HEK293 (cell line): ENCODE data around the gene GALE.
A peak's percentile ranks its signal among the peaks of the same experiment; 100 is the strongest.

Experiments
- GLI2 ChIP-seq: fragments of 450-650 bp; formaldehyde crosslinking; IDR thresholded peaks from 2 replicates; pipeline ENCODE4; 2017; ENCODE audit warnings: missing biosample characterization, missing genetic modification characterization, low read depth, borderline replicate concordance
- HOXA7 ChIP-seq: sonication (generic); formaldehyde crosslinking; IDR thresholded peaks from 2 replicates; pipeline ENCODE4 v1.8.1; 2022; ENCODE audit warnings: missing genetic modification reagents, borderline replicate concordance
- KLF1 ChIP-seq: fragments of 450-650 bp; formaldehyde crosslinking; IDR thresholded peaks from 2 replicates; pipeline ENCODE4 v1.5.1; 2016; ENCODE audit warnings: missing biosample characterization, missing genetic modification characterization
- PATZ1 ChIP-seq: fragments of 450-650 bp; formaldehyde crosslinking; IDR thresholded peaks from 2 replicates; pipeline ENCODE4 v1.5.1; 2016; ENCODE audit warnings: missing biosample characterization, missing genetic modification characterization
- PRDM1 ChIP-seq: fragments of 450-650 bp; formaldehyde crosslinking; IDR thresholded peaks from 2 replicates; pipeline ENCODE4; 2016; ENCODE audit warnings: missing biosample characterization, missing genetic modification characterization
- REST ChIP-seq: fragments of 450-650 bp; formaldehyde crosslinking; IDR thresholded peaks from 2 replicates; pipeline ENCODE4 v1.5.1; 2016; ENCODE audit warnings: missing biosample characterization, missing genetic modification characterization
- TRIM28 ChIP-seq: IDR thresholded peaks from 2 replicates; pipeline ENCODE4 v1.6.1; 2011; ENCODE audit warnings: low read length, control low read depth, borderline replicate concordance
- ZNF146 ChIP-seq: fragments of 450-650 bp; formaldehyde crosslinking; IDR thresholded peaks from 2 replicates; pipeline ENCODE4 v1.5.1; 2016; ENCODE audit warnings: missing biosample characterization, missing genetic modification characterization
- ZNF221 ChIP-seq: fragments of 450-650 bp; formaldehyde crosslinking; IDR thresholded peaks from 2 replicates; pipeline ENCODE4 v1.5.1; 2017; ENCODE audit warnings: missing biosample characterization, missing genetic modification characterization, borderline replicate concordance
- ZNF223 ChIP-seq: fragments of 450-650 bp; formaldehyde crosslinking; IDR thresholded peaks from 2 replicates; pipeline ENCODE4 v1.5.1; 2016; ENCODE audit warnings: missing biosample characterization, missing genetic modification characterization
- ZNF335 ChIP-seq: fragments of 450-650 bp; formaldehyde crosslinking; conservative IDR thresholded peaks from 2 replicates; pipeline ENCODE4 v1.5.1; 2016; ENCODE audit warnings: missing biosample characterization, missing genetic modification characterization
- ZNF354C ChIP-seq: fragments of 450-650 bp; formaldehyde crosslinking; IDR thresholded peaks from 2 replicates; pipeline ENCODE4 v1.5.1; 2016; ENCODE audit warnings: missing biosample characterization, missing genetic modification characterization, low read depth, borderline replicate concordance
- ZNF394 ChIP-seq: fragments of 450-650 bp; formaldehyde crosslinking; IDR thresholded peaks from 2 replicates; pipeline ENCODE4 v1.5.1; 2016; ENCODE audit warnings: missing biosample characterization, missing genetic modification characterization, mild to moderate bottlenecking, moderate library complexity, borderline replicate concordance
- ZNF473 ChIP-seq: fragments of 450-650 bp; formaldehyde crosslinking; IDR thresholded peaks from 2 replicates; pipeline ENCODE4 v1.5.1; 2017; ENCODE audit warnings: missing biosample characterization, missing genetic modification characterization
- ZNF571 ChIP-seq: fragments of 450-650 bp; formaldehyde crosslinking; IDR thresholded peaks from 2 replicates; pipeline ENCODE4 v1.5.0; 2017; ENCODE audit warnings: missing biosample characterization, missing genetic modification characterization
- ZNF626 ChIP-seq: fragments of 450-650 bp; sonication (Bioruptor Pico); formaldehyde crosslinking; IDR thresholded peaks from 2 replicates; pipeline ENCODE4 v1.5.1; 2018; ENCODE audit warnings: missing biosample characterization, missing genetic modification characterization, inconsistent platforms
- ZNF639 ChIP-seq: fragments of 450-650 bp; formaldehyde crosslinking; IDR thresholded peaks from 2 replicates; pipeline ENCODE4 v1.5.1; 2016; ENCODE audit warnings: missing biosample characterization, missing genetic modification characterization
- ZNF670 ChIP-seq: fragments of 450-650 bp; formaldehyde crosslinking; IDR thresholded peaks from 2 replicates; pipeline ENCODE4 v1.5.1; 2016; ENCODE audit warnings: missing biosample characterization, missing genetic modification characterization, low read depth
- ZNF707 ChIP-seq: fragments of 450-650 bp; formaldehyde crosslinking; IDR thresholded peaks from 2 replicates; pipeline ENCODE4 v1.5.1; 2016; ENCODE audit warnings: missing biosample characterization, missing genetic modification characterization
- ZNF777 ChIP-seq: fragments of 450-650 bp; formaldehyde crosslinking; IDR thresholded peaks from 2 replicates; pipeline ENCODE4 v1.5.1; 2017; ENCODE audit warnings: missing biosample characterization, missing genetic modification characterization, borderline replicate concordance
- TF ChIP-seq, protein P1 (sequence below): fragments of 450-650 bp; formaldehyde crosslinking; IDR thresholded peaks from 2 replicates; pipeline ENCODE4 v1.5.1; 2016; ENCODE audit warnings: missing biosample characterization, missing genetic modification characterization
- TF ChIP-seq, protein P2 (sequence below): fragments of 450-650 bp; formaldehyde crosslinking; IDR thresholded peaks from 2 replicates; pipeline ENCODE4 v1.5.1; 2016; ENCODE audit warnings: missing biosample characterization, missing genetic modification characterization
- TF ChIP-seq, protein P3 (sequence below): fragments of 450-650 bp; formaldehyde crosslinking; IDR thresholded peaks from 2 replicates; pipeline ENCODE4 v1.5.1; 2016; ENCODE audit warnings: missing biosample characterization, missing genetic modification characterization
- TF ChIP-seq, protein P4 (sequence below): fragments of 450-650 bp; formaldehyde crosslinking; IDR thresholded peaks from 2 replicates; pipeline ENCODE4 v1.5.1; 2016; ENCODE audit warnings: missing biosample characterization, missing genetic modification characterization
- TF ChIP-seq, protein P5 (sequence below): fragments of 450-650 bp; formaldehyde crosslinking; IDR thresholded peaks from 2 replicates; pipeline ENCODE4 v1.5.1; 2017; ENCODE audit warnings: missing biosample characterization, missing genetic modification characterization

The GALE gene

DNA sequence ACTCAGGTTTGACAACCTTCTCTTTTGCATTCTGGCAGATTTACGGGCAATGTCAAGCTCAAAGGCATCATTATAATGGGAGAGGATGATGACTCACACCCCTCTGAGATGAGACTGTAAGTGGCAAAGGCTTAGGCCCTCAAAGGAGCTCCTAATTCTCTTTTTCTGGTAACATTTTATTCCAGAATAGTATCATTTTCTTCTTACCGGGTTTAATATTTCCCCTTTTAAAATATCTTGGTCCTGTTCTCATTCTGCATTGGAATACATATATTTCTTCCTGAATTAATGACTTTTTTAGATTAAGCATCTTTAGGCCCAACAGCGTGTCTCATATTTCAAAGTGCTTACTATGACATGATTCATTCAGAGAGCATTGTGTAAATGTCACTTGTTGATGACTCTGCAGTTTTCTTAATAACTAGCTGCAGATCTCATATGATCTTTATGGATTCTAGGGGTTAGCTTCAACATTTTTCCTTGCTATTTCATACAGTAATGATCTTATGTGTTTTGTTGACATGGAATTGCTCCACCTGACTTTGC lies 20.7 kb downstream of the GALE start (continued):
- TF ChIP-seq, protein P1, sequence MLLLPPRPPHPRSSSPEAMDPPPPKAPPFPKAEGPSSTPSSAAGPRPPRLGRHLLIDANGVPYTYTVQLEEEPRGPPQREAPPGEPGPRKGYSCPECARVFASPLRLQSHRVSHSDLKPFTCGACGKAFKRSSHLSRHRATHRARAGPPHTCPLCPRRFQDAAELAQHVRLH (tag by site-specific recombination): no peak
- TF ChIP-seq ZNF223: no peak
- no peak for TF ChIP-seq ZNF146 (tag by site-specific recombination)
- no peak for TF ChIP-seq ZNF707 (tag by site-specific recombination)
- TF ChIP-seq TRIM28: no peak
- no peak for TF ChIP-seq ZNF354C (tag by site-specific recombination)
- TF ChIP-seq REST (tag by site-specific recombination): no peak
- peak; percentile 37 for TF ChIP-seq PATZ1 (tag by site-specific recombination)
- no peak for TF ChIP-seq ZNF777
- TF ChIP-seq, protein P2, sequence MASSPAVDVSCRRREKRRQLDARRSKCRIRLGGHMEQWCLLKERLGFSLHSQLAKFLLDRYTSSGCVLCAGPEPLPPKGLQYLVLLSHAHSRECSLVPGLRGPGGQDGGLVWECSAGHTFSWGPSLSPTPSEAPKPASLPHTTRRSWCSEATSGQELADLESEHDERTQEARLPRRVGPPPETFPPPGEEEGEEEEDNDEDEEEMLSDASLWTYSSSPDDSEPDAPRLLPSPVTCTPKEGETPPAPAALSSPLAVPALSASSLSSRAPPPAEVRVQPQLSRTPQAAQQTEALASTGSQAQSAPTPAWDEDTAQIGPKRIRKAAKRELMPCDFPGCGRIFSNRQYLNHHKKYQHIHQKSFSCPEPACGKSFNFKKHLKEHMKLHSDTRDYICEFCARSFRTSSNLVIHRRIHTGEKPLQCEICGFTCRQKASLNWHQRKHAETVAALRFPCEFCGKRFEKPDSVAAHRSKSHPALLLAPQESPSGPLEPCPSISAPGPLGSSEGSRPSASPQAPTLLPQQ: peak; percentile 56; the same call in 1 of the 2 replicates
- TF ChIP-seq ZNF473 (tag by site-specific recombination): no peak
- TF ChIP-seq, protein P3, sequence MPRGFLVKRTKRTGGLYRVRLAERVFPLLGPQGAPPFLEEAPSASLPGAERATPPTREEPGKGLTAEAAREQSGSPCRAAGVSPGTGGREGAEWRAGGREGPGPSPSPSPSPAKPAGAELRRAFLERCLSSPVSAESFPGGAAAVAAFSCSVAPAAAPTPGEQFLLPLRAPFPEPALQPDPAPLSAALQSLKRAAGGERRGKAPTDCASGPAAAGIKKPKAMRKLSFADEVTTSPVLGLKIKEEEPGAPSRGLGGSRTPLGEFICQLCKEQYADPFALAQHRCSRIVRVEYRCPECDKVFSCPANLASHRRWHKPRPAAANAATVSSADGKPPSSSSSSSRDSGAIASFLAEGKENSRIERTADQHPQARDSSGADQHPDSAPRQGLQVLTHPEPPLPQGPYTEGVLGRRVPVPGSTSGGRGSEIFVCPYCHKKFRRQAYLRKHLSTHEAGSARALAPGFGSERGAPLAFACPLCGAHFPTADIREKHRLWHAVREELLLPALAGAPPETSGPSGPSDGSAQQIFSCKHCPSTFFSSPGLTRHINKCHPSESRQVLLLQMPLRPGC (tag by site-specific recombination): no peak
- TF ChIP-seq ZNF626 (tag by site-specific recombination): no peak
- no peak for TF ChIP-seq HOXA7
- no peak for TF ChIP-seq ZNF221 (tag by site-specific recombination)
- peak; percentile 20; the same call in 1 of the 2 replicates for TF ChIP-seq ZNF639 (tag by site-specific recombination)
- TF ChIP-seq PRDM1 (tag by site-specific recombination): 0 out of 2 replicates have a peak, but pooled peaks have one; percentile 47
- TF ChIP-seq, protein P4, sequence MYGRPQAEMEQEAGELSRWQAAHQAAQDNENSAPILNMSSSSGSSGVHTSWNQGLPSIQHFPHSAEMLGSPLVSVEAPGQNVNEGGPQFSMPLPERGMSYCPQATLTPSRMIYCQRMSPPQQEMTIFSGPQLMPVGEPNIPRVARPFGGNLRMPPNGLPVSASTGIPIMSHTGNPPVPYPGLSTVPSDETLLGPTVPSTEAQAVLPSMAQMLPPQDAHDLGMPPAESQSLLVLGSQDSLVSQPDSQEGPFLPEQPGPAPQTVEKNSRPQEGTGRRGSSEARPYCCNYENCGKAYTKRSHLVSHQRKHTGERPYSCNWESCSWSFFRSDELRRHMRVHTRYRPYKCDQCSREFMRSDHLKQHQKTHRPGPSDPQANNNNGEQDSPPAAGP (tag by site-specific recombination): no peak; the same call in 1 of the 2 replicates
- peak; percentile 36; the same call in 1 of the 2 replicates for TF ChIP-seq ZNF394 (tag by site-specific recombination)
- TF ChIP-seq ZNF571: no peak
- TF ChIP-seq ZNF670 (tag by site-specific recombination): no peak
- no peak for TF ChIP-seq KLF1 (tag by site-specific recombination)
- TF ChIP-seq GLI2 (tag by site-specific recombination): no peak
- TF ChIP-seq, protein P5, sequence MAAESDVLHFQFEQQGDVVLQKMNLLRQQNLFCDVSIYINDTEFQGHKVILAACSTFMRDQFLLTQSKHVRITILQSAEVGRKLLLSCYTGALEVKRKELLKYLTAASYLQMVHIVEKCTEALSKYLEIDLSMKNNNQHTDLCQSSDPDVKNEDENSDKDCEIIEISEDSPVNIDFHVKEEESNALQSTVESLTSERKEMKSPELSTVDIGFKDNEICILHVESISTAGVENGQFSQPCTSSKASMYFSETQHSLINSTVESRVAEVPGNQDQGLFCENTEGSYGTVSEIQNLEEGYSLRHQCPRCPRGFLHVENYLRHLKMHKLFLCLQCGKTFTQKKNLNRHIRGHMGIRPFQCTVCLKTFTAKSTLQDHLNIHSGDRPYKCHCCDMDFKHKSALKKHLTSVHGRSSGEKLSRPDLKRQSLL (tag by site-specific recombination): no peak
- peak; percentile 71 for TF ChIP-seq ZNF335 (tag by site-specific recombination)
